ENCODE results near the gene MBP. TPM values are rescaled to one million over a fixed set of nuclear protein-coding genes. Genes with fewer than 3 reads are reported as not detected.
"Not testable (repeated sequence)": the region's sequence is repeated elsewhere in the genome, so short reads cannot be mapped to it uniquely, and the experiment has no call there.

Gene MBP
- total RNA-seq, 1 donor from 2014 or later, result 5.8 TPM

DNA sequence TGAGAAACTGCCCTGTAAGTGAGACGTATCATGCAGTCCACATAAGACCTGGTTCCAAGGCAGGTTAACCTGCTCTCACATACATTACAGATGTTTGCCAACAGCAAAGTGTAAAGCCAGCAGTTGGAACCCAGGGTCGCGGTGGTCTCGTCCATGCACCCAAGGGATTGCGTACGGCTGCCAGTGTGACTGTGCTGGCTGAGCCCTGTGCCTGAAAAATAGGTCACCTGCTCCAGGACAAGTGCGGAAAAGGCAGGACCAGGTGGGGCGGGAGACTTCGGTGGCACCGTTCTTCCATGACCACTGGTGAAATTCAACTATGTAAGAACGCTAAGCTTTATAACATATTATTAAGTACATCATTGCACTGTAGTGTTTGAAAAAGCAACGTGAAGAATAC is 110.5 kb downstream of the MBP start:
- no peak for DNase-seq

DNA sequence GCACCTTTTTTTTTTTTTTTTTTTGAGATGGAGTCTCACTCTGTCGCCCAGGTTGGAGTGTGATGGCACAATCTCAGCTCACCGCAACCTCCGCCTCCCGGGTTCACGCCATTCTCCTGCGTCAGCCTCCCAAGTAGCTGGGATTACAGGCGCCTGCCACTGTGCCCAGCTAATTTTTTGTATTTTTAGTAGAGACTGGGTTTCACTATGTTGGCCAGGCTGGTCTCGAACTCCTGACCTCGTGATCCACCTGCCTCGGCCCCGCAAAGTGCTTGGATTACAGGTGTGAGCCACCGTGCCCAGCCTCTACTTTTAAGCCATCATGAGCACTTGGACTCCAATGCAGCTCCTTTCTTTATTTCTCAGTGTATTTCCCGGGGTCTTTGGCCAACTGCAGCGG is 111.1 kb downstream of the MBP start:
- DNase-seq, result not testable (repeated sequence)

DNA sequence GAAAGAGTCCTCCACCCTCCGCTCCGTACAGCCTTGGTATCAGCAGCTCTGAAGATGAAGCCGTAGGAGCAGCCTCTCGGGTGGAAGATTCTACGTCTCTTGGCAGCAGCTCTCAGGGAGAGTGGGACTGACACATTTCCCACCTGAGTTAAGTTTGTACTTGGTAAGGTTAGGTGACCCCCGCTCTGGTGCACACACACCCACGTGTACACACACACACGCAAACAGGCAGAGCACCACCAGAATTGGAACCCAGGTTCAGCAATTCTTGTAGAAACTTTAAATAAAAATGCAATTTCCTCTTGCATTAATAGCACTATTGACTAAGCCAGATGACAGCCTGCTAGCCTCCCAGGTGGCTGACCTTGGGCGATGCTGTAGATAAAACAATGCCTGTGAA is 111.5 kb downstream of the MBP start:
- no peak for DNase-seq

DNA sequence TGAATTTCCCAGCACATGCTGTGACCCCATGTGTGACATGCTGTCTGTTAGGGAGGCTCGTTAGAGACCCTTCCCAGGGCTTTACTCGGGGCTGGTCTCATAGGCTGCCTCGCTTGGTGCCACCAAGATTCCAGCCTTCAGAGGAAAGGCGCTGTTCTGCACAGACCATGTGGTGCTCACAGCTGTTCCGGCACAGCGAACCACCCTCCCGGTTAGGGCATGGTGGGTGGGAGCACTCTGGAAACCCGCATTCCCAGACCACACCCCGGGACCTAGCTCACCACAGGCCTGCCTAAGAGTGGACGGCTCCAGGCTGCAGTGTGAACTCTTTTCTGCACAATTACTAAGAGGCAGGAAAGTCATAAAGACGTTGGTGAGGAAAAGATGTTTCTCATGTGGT is 112.0 kb downstream of the MBP start:
- no peak for DNase-seq

DNA sequence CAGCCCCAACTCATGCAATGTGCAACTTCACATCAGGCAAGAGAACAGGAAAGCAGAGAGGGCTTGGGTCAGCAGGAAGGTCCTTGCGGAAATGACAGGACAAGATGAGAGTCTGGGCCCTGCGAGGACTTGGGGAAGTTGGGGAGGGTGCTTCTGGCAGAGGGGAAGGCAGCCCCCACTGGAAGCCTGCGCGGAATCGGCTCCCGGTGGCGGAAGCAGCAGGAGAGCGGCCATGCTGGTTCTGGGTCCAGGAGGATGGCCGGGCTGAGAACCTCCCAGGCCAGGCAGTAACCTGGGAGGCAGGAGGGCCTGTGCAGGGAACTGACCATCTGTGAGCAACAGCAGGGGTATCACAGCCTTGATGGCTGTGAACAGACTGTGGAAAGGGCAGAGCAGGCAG is 112.9 kb downstream of the MBP start:
- no peak for DNase-seq

DNA sequence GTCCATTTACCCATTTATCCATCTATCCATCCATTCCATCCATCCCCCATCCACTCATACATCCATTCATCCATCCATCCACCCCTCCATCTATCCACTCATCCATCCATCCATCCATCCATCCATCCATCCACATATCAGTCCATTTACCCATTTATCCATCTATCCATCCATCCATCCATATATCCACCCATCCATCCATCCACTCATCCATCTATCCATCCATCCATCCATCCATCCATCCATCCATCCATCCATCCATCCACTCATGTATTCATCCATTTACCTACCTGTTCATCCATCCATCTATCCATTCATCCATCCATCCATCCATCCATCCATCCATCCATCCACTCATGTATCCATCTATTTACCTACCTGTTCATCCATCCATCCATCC is 113.9 kb downstream of the MBP start:
- DNase-seq, result not testable (repeated sequence)

DNA sequence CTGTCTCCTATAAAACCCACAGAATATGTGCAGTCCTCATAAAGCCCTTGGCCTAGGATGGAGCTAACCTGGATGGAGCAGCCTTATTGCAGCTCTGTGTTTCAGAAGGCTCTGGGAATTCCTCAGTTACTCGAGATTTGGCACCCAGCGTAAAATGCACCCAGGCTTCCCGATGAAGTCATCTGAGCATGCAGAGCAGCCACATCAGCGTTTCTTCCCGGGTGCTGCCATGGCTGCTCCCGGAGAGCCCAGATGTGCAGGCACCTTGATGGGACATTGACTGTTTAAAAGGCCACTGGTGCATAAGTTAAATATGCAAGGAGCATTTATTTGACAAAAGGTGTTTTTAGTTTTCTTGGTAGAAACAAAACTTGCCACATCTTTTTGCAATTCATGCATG is 115.2 kb downstream of the MBP start:
- DNase-seq, result no peak

DNA sequence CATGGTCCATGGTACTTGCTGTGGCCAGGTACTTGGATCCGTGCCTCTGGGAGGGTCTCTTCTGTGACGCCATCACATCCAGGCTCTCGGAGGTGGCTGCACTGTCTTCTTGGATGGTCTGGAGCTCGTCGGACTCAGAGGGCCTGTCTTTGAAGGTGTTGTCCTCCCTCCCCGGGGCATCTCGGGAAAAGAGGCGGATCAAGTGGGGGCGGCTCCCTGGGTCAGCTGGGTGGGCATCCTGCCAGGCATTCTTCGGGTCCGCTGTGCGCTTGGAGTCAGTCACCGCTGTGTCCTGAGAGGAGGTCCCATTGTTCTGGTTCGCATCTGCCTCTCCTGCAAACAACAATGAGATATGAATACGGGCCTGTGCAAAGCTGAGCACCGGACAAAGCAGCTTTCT is 115.6 kb downstream of the MBP start:
- DNase-seq, result peak; percentile 89

DNA sequence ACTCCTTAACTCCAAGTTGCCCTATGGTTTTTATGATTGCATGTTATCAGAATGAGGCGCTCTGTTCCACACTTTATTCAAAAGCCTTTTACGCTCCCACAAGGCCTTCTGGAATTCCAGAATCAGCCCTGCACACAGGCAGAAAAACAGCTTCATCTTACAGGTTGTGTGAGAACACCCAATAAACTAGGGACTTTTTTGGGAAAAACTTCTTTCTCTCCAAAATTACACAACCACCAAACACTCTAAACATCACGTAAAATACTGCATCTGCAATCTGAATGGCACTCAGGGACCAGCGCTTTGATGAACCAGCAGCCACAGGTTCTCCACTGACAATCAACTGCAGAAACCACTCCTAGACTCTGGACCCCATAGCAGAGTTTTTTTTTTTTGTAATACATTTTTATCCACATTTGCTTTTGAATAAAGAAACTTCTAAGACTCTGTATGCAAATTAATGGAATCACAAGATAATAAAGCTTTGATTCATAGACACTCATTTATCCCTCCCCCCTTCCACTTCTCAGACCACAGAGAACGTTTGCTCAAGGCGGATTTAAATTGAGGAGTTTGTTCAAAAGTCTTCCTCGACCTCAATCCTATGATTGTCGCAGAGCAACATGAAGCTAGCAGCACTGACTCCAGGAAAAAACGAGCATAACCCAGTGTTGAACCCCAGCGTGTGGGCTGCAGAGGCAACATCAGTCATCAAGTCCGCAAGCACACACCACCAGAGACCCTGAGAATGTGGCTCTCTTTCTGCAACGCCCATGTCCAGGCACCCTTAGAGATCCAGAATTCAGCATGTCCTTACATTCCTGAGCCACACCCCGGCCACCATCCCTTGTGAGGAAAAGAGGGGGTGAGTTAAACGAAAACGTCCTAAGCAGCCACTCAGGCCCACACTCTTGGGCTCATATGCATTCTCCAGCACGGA is 116.5 kb downstream of the MBP start:
- no peak for DNase-seq

DNA sequence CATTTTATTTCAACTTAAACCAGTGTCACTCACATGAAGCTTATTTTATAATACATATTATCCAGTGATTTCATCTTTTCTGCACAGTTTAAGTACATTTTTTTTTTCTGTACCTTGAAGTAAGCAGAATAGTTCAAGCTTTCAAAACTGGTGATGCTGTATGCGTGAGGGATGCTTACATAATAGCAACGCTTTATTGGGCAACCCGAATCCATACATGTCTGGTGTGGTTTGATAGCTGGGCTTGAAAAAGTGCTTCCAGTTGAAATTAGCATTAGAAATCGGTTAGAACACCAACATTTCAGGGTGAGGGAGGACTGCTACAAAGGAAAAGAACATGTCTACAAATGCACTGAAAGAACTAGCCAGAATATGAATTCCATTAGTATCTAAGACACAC is 117.4 kb downstream of the MBP start:
- no peak for DNase-seq

DNA sequence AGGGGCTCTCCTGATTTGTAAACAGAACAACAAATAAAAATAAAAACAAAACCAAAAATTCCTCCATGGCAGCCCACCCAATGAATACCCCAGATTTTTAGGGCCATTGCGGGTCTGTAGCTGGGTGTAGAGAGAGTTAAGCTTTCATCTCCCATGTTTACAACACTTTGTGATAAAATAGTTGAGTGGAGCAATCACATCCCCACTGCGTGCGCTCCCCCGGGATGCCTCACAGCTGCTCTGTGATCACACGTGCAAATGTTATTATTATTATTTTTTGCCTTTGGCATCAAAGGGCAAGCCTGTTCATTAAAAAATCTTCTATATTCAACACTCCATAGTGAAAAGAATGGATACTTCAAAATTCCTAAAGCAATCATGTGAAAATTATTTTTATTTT is 118.0 kb downstream of the MBP start:
- DNase-seq, result no peak

DNA sequence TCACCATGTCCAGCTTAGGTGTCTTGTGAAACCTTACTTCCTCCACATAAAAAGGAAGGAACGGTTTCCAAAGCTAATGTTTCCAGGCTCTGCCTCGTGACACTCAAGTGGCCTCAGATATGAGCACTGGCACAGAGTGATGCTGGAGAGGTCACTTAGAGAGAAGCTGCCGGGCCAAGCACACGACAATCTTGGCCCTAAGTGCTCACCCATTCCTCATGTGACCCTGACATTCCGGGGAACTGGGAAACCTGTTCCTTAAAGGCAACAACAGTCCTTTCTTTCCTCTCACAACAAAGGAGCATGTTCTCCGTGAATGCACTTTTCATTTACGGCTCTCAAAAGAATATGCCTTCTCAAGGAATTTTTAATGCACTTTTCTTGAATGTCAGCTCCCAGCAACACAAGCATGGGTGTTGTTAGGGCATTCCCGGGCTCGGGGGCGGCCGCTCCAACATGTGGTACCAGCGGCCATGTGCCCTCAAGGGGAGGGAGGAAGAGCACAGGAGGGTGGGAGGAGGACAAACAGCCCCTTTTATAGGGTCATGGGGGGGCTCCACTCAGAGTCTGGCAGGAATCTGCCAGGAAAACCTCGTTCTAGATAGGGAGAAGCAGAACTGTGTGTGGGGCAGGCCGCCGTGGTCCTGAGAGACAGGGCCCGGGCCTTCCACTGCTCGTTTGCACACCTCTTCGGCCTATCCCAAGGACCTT is 118.6 kb downstream of the MBP start:
- DNase-seq, result no peak

DNA sequence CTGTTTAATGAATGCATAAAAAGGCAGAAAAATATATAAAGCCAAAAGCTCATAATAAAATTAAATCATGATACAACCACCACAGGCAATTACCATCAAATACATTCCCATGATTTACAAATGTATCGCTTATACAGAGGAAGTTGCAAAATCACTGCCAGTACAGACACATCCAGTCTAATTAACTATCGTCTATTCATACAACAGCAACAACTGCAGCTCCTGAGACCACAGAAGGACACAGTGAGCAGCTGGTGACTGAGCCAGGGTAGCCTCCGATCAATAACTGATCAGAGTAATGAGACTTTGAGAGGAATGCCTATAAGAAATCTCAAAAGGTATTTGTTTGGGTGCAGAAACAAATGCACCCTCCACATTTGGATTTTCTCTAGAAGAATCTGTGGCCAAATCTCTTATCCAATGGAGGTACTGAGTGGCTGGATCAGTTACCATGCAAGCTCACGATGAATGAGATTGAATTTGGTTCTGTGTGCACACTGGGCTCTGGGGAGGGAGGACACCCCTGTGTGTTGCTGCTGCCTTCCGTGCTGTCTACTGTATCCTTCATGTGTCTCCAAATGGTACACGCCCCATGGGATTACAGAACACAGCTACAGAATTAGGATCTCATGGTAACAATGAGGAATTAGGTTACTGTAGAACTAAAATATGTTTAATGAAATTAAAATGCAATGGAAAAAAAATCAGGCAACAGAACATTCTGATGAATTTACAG is 119.6 kb downstream of the MBP start:
- DNase-seq, result no peak

DNA sequence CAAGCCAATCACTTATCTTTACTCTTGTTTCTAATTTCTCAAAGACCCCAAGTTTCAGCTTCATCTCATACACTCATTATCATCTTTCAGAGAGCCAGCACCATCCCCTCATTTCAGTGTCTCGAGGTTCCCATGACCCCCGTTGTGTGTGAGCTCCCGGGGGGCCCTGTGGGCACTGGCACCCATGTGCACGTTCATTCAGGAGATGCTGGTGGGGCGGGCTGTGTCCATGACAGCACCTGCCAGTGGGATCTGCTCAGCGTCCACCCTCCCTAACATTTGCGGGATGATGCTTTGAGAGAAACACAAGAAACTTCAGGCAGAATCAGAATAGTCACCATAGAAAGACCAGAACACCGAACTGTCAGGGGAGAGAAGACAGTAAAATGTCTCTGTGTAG is 120.5 kb downstream of the MBP start:
- no peak for DNase-seq

DNA sequence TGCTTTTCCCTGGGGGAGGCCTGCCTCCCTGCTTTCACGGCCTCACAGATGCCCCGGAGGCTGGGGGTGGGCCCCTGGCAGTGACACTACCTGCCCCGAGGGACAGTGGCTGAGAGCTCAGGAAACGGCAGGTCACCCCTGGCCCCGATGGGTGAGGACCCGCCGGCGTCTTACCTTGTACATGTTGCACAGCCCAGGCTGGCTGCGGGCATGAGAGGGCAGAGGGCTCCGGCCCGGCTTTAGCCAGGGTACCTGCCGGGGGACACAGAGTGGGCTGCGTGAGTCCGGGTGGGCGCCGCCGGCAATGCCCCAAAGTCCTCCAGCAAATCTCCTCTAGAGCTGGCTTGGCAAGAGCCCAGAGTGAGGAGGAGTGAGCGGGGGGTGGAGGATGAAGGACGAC is 122.9 kb downstream of the MBP start:
- no peak for DNase-seq

DNA sequence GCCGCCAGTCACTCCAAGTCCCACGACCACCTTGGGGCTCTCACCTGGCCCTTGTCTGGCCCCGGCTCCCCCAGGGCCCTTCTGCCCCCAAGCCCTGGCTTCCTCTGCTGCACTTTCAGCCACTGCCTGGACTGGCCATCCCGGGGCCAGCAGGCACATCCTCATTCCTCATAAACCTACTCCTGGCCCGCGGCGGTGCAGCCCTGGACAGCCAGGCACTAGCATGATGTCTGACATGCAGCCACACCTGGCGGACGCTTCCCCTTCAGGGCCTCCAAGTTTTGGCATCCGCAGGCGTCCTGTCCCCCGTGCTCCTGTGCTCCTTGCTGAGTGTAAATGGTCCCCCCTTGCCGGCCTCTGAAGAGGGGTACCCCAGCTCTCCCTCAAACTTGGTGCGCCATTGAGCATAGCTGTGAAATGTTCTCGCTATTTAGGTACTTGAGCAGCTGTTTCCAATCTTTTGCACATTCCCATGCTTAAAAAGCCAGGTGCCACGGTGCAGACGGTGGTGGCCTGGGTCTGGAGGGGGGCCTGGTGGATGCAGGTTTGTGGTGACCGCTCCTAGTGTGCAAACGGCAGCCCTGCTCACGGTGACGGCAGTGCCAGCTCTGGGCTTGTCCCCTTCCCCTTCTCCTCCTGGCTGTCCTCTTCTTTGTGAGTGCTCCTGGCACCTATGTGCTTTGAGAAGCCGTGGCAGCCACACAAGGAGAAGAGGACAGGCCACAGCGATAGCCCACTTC is 123.8 kb downstream of the MBP start:
- no peak for DNase-seq

DNA sequence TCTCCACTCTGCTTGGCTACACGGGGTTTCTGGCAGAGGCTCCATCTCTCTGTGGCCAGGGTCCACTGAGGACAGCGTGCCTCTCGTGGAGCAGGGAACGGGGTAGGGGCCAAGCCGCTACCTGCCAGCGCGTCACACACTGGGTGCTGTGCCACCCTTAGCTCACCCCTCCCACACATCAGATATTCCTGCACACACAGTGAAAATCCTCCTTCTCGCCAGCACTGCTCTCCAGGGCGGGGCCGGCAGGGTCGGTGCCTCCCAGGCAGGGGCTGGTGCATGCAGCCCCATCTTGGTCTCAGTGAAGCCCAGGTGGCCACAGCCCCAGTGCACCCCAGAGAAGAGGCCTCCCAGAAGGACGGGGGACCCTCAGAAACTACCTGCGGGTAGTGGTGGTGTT is 124.6 kb downstream of the MBP start:
- DNase-seq, result no peak

DNA sequence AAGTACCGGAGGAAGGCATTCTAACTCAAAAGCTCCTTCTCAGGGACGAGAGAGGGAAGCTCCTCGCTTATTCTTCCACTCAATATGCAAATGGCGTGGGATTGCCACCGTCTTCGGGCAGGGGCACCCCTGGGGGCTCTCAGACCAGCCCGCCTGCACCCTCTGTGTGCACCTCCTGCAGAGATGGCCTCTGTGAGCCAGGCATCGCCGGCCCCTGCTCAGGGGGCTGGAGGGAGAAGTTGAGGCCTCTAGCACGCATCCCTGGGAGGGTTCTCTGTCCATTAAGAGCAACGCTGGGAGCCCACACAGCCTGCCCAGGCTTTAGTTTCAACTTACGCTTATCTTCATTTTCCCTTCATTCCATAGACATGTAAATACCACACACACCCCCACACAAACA is 125.3 kb downstream of the MBP start:
- DNase-seq, result no peak

DNA sequence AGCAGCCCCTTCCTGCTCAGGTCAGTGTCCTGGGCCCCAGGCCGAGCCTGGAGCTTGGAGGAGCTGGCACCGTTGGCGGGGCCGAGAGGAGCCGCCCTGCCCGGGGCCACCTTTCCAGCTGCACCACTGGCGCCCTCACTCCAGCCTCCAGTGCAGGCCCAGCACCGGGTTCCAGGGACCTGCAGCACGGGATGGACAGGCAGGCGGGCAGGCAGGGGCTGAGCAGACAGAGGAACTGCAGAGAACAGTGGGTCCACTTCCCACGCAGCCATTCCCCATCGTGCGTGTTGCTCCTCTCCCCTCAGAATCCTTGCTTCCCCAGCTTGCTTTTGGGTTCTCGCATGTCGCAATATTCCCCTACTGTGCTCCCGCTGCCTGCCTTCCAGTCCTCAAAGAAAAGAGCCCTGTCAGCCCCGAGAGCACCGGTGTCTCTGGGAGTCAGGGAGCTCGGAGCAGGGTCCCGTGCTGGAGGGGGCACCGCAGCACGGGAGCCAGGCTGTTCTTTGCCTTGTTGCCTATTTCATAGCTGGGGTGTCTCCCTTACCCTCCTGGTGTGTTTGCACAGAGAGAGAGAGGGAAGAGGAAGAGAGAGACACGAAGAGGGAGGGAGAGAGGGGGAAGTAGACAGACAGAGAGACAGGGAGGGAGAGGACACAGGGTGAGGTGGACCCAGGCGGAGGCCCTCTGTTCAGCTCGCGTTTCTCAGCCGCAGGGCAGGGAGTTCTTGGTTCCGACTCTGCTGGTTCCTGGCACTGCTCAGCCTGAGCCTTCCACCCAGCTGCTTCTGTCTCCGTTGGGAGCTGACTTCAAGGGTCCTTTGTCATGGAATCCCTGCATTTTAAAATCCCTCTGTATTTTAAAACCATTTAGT is 126.0 kb downstream of the MBP start:
- no peak for DNase-seq

DNA sequence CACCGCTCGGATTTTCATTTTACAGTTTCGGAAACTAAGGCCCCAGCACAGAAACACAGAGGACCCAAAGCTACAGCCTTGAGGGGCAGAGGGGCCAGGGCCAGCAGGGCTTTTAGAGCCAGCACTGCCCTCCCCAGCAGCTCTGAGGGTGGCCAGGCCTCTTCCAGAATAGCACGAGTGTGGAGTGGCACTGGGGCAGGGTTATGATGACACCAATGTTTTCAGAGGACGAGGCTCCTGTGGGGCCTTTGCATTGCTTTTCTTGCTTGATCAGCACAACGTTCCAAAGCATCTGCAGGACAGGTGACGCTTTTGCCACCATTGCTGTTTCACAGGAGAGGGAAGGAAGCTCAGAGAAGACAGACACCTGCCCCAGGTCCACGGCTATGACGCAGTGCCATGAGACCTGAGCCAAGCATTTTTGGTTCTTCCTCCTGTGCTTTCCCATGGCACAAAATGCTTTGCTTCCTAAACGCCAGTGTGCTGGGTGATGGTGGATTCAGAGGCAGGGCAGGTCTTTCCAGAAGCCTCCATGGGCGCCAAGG is 126.9 kb downstream of the MBP start:
- no peak for DNase-seq

All from occipital lobe (tissue), 2 donors.